ENCODE data around the gene SYT5. TPM values are rescaled to one million over a fixed set of nuclear protein-coding genes. Genes with fewer than 3 reads are reported as not detected.

The SYT5 gene
- total and polyA plus RNA-seq, 2 of the 13 experiments (the other 11 are each of a cell fraction or from before 2014, with no cell fraction given): not detected

DNA sequence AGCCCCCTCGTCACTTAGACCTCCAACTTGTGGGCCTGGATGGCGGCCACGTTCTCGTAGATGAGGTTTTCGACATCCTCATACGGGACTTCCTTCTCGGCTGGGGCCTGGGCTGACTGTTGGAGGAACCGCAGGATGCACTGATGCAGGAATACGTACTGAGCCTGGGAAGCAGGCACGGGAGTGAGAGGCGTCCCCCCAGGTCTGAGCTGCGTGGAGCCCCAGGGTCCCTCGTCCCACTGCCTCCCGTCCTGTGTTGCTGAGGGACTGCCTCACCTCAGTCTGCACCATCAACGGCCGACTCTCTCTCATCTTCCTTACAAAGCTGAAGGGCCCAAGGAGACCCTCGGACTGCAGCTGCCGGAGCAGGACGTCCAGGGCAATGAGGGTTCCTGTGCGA, 1.7 kb upstream of the SYT5 start (continued):
- TF ChIP-seq, protein P1, sequence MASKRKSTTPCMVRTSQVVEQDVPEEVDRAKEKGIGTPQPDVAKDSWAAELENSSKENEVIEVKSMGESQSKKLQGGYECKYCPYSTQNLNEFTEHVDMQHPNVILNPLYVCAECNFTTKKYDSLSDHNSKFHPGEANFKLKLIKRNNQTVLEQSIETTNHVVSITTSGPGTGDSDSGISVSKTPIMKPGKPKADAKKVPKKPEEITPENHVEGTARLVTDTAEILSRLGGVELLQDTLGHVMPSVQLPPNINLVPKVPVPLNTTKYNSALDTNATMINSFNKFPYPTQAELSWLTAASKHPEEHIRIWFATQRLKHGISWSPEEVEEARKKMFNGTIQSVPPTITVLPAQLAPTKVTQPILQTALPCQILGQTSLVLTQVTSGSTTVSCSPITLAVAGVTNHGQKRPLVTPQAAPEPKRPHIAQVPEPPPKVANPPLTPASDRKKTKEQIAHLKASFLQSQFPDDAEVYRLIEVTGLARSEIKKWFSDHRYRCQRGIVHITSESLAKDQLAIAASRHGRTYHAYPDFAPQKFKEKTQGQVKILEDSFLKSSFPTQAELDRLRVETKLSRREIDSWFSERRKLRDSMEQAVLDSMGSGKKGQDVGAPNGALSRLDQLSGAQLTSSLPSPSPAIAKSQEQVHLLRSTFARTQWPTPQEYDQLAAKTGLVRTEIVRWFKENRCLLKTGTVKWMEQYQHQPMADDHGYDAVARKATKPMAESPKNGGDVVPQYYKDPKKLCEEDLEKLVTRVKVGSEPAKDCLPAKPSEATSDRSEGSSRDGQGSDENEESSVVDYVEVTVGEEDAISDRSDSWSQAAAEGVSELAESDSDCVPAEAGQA (IDR thresholded peaks at IDR 0.05; ENCODE audit: low read depth): no peak
- TF ChIP-seq, protein P1 (CRISPR knock-in tag; IDR thresholded peaks at IDR 0.05; ENCODE audit: borderline replicate concordance): no peak
- TF ChIP-seq POLR2A (IDR thresholded peaks at IDR 0.05; ENCODE audit: insufficient read depth in 1 of 2, low read depth in 2 of 2, low read length in 2 of 2): 0 out of 4 replicates have a peak, but pooled peaks of 1 of the 2 experiments have one; percentile 32

DNA sequence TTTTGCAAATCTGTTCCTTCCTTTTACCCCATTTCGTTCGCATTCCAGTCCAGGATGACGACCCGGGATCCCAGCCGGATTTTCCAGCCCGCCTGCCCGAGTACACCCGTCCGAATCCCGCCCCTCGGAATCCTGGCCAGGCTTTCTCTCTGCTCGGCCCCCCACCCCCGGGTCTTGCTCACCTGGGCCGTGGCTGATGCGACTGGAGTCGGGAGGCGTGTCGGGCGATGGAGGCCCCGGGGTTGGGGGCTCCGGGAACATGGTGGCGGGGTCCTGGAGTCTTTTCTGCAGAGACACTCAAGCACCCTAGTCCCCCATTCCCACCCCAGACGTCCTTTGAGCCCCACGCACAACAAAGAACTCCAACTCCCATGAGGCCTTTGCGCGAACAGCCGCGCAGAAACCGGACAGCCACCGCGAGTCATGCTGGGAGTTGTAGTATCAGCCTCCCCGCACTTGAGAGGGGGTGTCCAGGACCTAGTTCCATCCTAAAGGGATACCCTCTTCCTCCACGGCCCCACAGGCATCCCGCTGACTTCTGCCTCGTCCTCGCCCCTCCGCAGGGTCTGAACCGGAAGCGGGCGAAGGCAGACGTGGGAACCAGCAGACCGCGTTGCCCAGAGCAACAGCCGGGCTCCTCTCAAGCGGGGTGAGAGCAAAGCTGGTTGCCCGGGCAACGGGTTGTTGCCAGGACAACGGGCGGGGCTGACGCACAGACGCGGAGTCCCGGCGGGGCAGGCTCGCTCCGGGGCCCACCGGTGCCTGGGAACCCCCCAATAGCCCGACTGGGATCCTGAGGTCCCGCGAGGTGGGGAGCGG, 1.1 kb downstream of the SYT5 start:
- POLR2A ChIA-PET: interaction anchor here (2.8 kb wide), 1 partner anchor 28 kb away, joined by 9 read pairs; no protein-coding TSS in a partner anchor
- CTCF ChIA-PET (ENCODE audit: low intra/inter-chr PET ratio, low total read pairs): no interaction called here
- intact Hi-C loops (cut with micrococcal nuclease; ENCODE audit: unreplicated experiment): no loop called here
- BruUV-seq (replicated peaks): no TSS peak
- Histone ChIP-seq H3K27ac (ENCODE audit: extremely low read length, insufficient read depth, low read length) (no peak overlapping the region), H3K27me3 (ENCODE audit: control insufficient read depth in 1 of 2, insufficient read depth in 2 of 2, low read length in 2 of 2) (peaks cover 3 to 36% of the 10 kb centered on the region in 2 experiments; a peak in 4 of 5 replicates), H3K4me1 (ENCODE audit: insufficient read depth, low read length) (peaks cover 21% of the 10 kb centered on the region), H2AFZ (ENCODE audit: low read length) (no peak overlapping the region), H3K36me3 (replicated peaks in 1 of 2; ENCODE audit: control insufficient read depth in 1 of 2, insufficient read depth in 2 of 2, low read length in 2 of 2) (peaks cover 0 to 4% of the 10 kb centered on the region in 2 experiments; a peak in 3 of 5 replicates), H4K20me1 (ENCODE audit: insufficient read depth, low read length) (peaks cover 13% of the 10 kb centered on the region; the same call in 1 of the 2 replicates), H3K9me3 (ENCODE audit: low read length) (no peaks in the 10 kb centered on the region), H3K9ac (ENCODE audit: insufficient read depth, low read depth, low read length) (no peak overlapping the region), H3K4me2 (ENCODE audit: low read depth, low read length) (peak overlapping the region; percentile 84), H3K4me3 (replicated peaks in 1 of 3; ENCODE audit: insufficient read depth in 1 of 3, low read depth in 2 of 3, low read length in 3 of 3) (peak overlapping the region in 2 of 3 experiments; percentile 15 to 62; a peak in 2 of 6 replicates), H3K79me2 (ENCODE audit: insufficient read depth, low read length) (no peaks in the 10 kb centered on the region)
- no peak for FAIRE-seq
- 13% methylated on average over 25 of the region's 61 CpGs for WGBS (ENCODE audit: low lambda C conversion rate)
- peak; percentile 61 for ATAC-seq
- peak; percentile 34 for DNase-seq (ENCODE audit: low spot score)
- in situ Hi-C loops (cut with HindIII; ENCODE audit: extremely low pct_ligation_motif_present, low pct_unique_long_range_greater_than_20kb): no loop called here
- TF ChIP-seq ZNF121 (CRISPR knock-in tag; IDR thresholded peaks at IDR 0.05): peak; percentile 86
- TF ChIP-seq HES4 (CRISPR knock-in tag; IDR thresholded peaks at IDR 0.05; ENCODE audit: borderline replicate concordance): 0 out of 2 replicates have a peak, but pooled peaks have one; percentile 8
- TF ChIP-seq HOXD1 (CRISPR knock-in tag; IDR thresholded peaks at IDR 0.05): no peak
- TF ChIP-seq REL (CRISPR knock-in tag; conservative IDR thresholded peaks at IDR 0.05): 0 out of 2 replicates have a peak, but pooled peaks have one; percentile 52
- TF ChIP-seq, protein P2, sequence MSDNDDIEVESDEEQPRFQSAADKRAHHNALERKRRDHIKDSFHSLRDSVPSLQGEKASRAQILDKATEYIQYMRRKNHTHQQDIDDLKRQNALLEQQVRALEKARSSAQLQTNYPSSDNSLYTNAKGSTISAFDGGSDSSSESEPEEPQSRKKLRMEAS (IDR thresholded peaks at IDR 0.05): peak; percentile 37; the same call in 1 of the 2 replicates
- peak; percentile 43; the same call in 1 of the 2 replicates for TF ChIP-seq ETV5 (CRISPR knock-in tag; IDR thresholded peaks at IDR 0.05; ENCODE audit: borderline replicate concordance)
- no peak for TF ChIP-seq ZSCAN31 (CRISPR knock-in tag; IDR thresholded peaks at IDR 0.05; ENCODE audit: low read depth)
- 0 out of 2 replicates have a peak, but pooled peaks have one; percentile 8 for TF ChIP-seq FOXO1 (CRISPR knock-in tag; IDR thresholded peaks at IDR 0.05)
- peak; percentile 63; the same call in 1 of the 2 replicates for TF ChIP-seq KDM2A (CRISPR knock-in tag; IDR thresholded peaks at IDR 0.05; ENCODE audit: borderline replicate concordance, low read depth)
- peak; percentile 21; the same call in 1 of the 2 replicates for TF ChIP-seq SALL1 (CRISPR knock-in tag; IDR thresholded peaks at IDR 0.05)
- peak; percentile 94 for TF ChIP-seq ZNF891 (CRISPR knock-in tag; IDR thresholded peaks at IDR 0.05)
- TF ChIP-seq SRSF1 (optimal IDR thresholded peaks at IDR 0.05; ENCODE audit: low read depth, low read length): peak; percentile 20
- no peak for TF ChIP-seq ZNF264 (CRISPR knock-in tag; IDR thresholded peaks at IDR 0.05)
